NCI-H1417 (cell line): Measurements from ENCODE around the gene ABLIM2.

ENCODE experiments used
- DNase-seq, 3 experiments: peaks; one replicate each; lab custom pipeline; 2025; lab: John Stamatoyannopoulos, UW

The ABLIM2 gene

GRCh38 chr4:8136972-8137710 is 21.5 kb downstream of the ABLIM2 start:
- no peak for DNase-seq

GRCh38 chr4:8136529-8136928 is 22.1 kb downstream of the ABLIM2 start:
- no peak for DNase-seq

GRCh38 chr4:8135666-8136065 is 22.9 kb downstream of the ABLIM2 start:
- DNase-seq: peak in 1 of 3 experiments; percentile 59

- no peak for DNase-seq
Observed at GRCh38 chr4:8133897-8134563, 24.6 kb downstream of the ABLIM2 start.

GRCh38 chr4:8132947-8133705 is 25.5 kb downstream of the ABLIM2 start:
- DNase-seq: no peak

GRCh38 chr4:8132400-8132799 is 26.2 kb downstream of the ABLIM2 start:
- DNase-seq: no peak

GRCh38 chr4:8131826-8132225 is 26.8 kb downstream of the ABLIM2 start:
- no peak for DNase-seq

GRCh38 chr4:8131210-8131609 is 27.4 kb downstream of the ABLIM2 start:
- peak in 2 of 3 experiments; percentile 63 to 82 for DNase-seq

- DNase-seq: peak in 1 of 3 experiments; percentile 6
Observed at GRCh38 chr4:8130346-8131066, 28.1 kb downstream of the ABLIM2 start.

GRCh38 chr4:8129785-8130184 is 28.8 kb downstream of the ABLIM2 start:
- no peak for DNase-seq

- DNase-seq: no peak
Observed at GRCh38 chr4:8129136-8129535, 29.5 kb downstream of the ABLIM2 start.

- DNase-seq: peak in 1 of 3 experiments; percentile 25
Observed at GRCh38 chr4:8128100-8128856, 30.3 kb downstream of the ABLIM2 start.

- DNase-seq: no peak
Observed at GRCh38 chr4:8127051-8127826, 31.4 kb downstream of the ABLIM2 start.

GRCh38 chr4:8126523-8126922 is 32.1 kb downstream of the ABLIM2 start:
- DNase-seq: no peak

- DNase-seq: no peak
Observed at GRCh38 chr4:8125526-8126056, 33.0 kb downstream of the ABLIM2 start.

GRCh38 chr4:8123870-8124269 is 34.7 kb downstream of the ABLIM2 start:
- no peak for DNase-seq

- DNase-seq: no peak
Observed at GRCh38 chr4:8123389-8123788, 35.2 kb downstream of the ABLIM2 start.

GRCh38 chr4:8122746-8123145 is 35.9 kb downstream of the ABLIM2 start:
- DNase-seq: no peak

GRCh38 chr4:8121292-8122015 is 37.2 kb downstream of the ABLIM2 start:
- no peak for DNase-seq

GRCh38 chr4:8120501-8120900 is 38.1 kb downstream of the ABLIM2 start:
- DNase-seq: no peak
